Osteocyte (in vitro differentiated cells): ENCODE data around the gene PLRG1. TPM values are rescaled to one million over a fixed set of nuclear protein-coding genes. Genes with fewer than 3 reads are reported as not detected.

Source experiments
- DNase-seq: peaks from one replicate; pipeline ENCODE4 v3.0.0; 2021; ENCODE audit warnings: mixed read lengths; ENCODE audit not compliant: unreplicated experiment; ENCODE audit errors: extremely low spot score
- H3K27ac Mint-ChIP-seq: one replicate; pipeline ENCODE4 v1.8.0; 2021; ENCODE audit warnings: mild to moderate bottlenecking, mixed read lengths; ENCODE audit not compliant: unreplicated experiment
- H3K27me3 Mint-ChIP-seq: one replicate; pipeline ENCODE4 v1.8.0; 2021; ENCODE audit warnings: mixed read lengths; ENCODE audit not compliant: unreplicated experiment
- H3K36me3 Mint-ChIP-seq: one replicate; pipeline ENCODE4 v1.8.0; 2021; ENCODE audit warnings: mixed read lengths; ENCODE audit not compliant: unreplicated experiment
- H3K4me1 Mint-ChIP-seq: one replicate; pipeline ENCODE4 v1.8.0; 2021; ENCODE audit warnings: mixed read lengths; ENCODE audit not compliant: unreplicated experiment
- H3K4me3 Mint-ChIP-seq: one replicate; pipeline ENCODE4 v1.8.0; 2021; ENCODE audit warnings: mild to moderate bottlenecking, moderate library complexity, mixed read lengths; ENCODE audit not compliant: unreplicated experiment
- H3K9me3 Mint-ChIP-seq: one replicate; pipeline ENCODE4 v1.8.0; 2021; ENCODE audit warnings: mixed read lengths; ENCODE audit not compliant: unreplicated experiment
- total RNA-seq: library from RNA; stranded (reverse); gene quantifications from 2 replicates; pipeline ENCODE4 v1.2.1, GENCODE V29; 2021
- TF ChIP-seq, protein P1 (sequence below): fragments of 200-600 bp; sonication (generic); IDR thresholded peaks from 2 replicates; pipeline ENCODE4 v1.5.0; 2021; ENCODE audit warnings: antibody characterized with exemption, mild to moderate bottlenecking, moderate library complexity

Gene PLRG1
- total RNA-seq, 1 donor from 2014 or later, result 82.1 TPM

DNA sequence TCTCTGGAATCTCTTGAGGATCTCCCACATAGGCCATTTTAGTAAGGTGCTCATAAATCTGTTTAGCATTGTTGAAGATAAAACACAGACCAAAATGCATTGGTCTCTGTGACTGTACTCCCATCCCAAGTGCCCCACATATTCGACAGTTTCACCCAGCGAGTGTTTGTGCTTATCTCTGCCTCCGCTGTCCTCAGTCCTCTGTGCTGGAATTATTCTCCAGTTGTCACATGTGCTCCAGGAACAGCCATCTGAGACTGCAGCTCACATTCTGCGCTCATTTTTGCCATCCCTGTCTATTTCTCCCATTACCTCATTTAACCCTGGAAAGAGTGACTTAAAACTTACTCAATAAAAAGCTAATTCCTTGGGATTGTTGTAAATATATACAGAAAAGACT, 31.0 kb downstream of the PLRG1 start:
- no peaks in the 10 kb centered on the region for H3K4me1 Mint-ChIP-seq
- TF ChIP-seq, protein P1, sequence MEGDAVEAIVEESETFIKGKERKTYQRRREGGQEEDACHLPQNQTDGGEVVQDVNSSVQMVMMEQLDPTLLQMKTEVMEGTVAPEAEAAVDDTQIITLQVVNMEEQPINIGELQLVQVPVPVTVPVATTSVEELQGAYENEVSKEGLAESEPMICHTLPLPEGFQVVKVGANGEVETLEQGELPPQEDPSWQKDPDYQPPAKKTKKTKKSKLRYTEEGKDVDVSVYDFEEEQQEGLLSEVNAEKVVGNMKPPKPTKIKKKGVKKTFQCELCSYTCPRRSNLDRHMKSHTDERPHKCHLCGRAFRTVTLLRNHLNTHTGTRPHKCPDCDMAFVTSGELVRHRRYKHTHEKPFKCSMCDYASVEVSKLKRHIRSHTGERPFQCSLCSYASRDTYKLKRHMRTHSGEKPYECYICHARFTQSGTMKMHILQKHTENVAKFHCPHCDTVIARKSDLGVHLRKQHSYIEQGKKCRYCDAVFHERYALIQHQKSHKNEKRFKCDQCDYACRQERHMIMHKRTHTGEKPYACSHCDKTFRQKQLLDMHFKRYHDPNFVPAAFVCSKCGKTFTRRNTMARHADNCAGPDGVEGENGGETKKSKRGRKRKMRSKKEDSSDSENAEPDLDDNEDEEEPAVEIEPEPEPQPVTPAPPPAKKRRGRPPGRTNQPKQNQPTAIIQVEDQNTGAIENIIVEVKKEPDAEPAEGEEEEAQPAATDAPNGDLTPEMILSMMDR, result no peak

GRCh38 chr4:154517591-154517990, 32.6 kb downstream of the PLRG1 start:
- H3K4me3 Mint-ChIP-seq, result no peak overlapping the region
- TF ChIP-seq, protein P1, result no peak
- DNase-seq, result no peak
- peaks cover 64% of the 10 kb centered on the region for H3K27me3 Mint-ChIP-seq
- no peak overlapping the region for H3K27ac Mint-ChIP-seq
- H3K9me3 Mint-ChIP-seq, result no peaks in the 10 kb centered on the region
- H3K4me1 Mint-ChIP-seq, result no peaks in the 10 kb centered on the region
- H3K36me3 Mint-ChIP-seq, result no peaks in the 10 kb centered on the region

More for the DNA sequence above, 31.0 kb downstream of the PLRG1 start:
- Mint-ChIP-seq H3K36me3 (no peaks in the 10 kb centered on the region), H3K9me3 (no peaks in the 10 kb centered on the region), H3K27me3 (peaks cover 64% of the 10 kb centered on the region), H3K27ac (no peak overlapping the region), H3K4me3 (no peak overlapping the region)
- DNase-seq, result no peak

GRCh38 chr4:154516318-154517029, 33.7 kb downstream of the PLRG1 start:
- no peak for DNase-seq
- Mint-ChIP-seq H3K4me1 (no peaks in the 10 kb centered on the region), H3K27me3 (peaks cover 58% of the 10 kb centered on the region), H3K27ac (no peak overlapping the region), H3K4me3 (no peak overlapping the region), H3K9me3 (no peaks in the 10 kb centered on the region), H3K36me3 (no peaks in the 10 kb centered on the region)
- TF ChIP-seq, protein P1, result no peak

- no peaks in the 10 kb centered on the region for H3K36me3 Mint-ChIP-seq
- no peak overlapping the region for H3K27ac Mint-ChIP-seq
- H3K27me3 Mint-ChIP-seq, result peaks cover 50% of the 10 kb centered on the region
- no peak overlapping the region for H3K4me3 Mint-ChIP-seq
- DNase-seq, result no peak
- TF ChIP-seq, protein P1, result no peak
- H3K9me3 Mint-ChIP-seq, result no peaks in the 10 kb centered on the region
- H3K4me1 Mint-ChIP-seq, result no peaks in the 10 kb centered on the region
Measured at GRCh38 chr4:154511981-154512380, 38.2 kb downstream of the PLRG1 start.

GRCh38 chr4:154511548-154511947, 38.7 kb downstream of the PLRG1 start:
- Mint-ChIP-seq H3K4me3 (no peak overlapping the region), H3K4me1 (no peaks in the 10 kb centered on the region), H3K9me3 (no peaks in the 10 kb centered on the region), H3K27me3 (peaks cover 50% of the 10 kb centered on the region), H3K27ac (no peak overlapping the region), H3K36me3 (no peaks in the 10 kb centered on the region)
- no peak for DNase-seq
- TF ChIP-seq, protein P1, result no peak
